OCI-LY7 (cell line): ENCODE measurements around the gene POLR2L.

Experiments
- EZH2phosphoT487 ChIP-seq: fragments of 200-600 bp; sonication (generic); IDR thresholded peaks from 2 replicates; pipeline ENCODE4 v1.6.1; 2018; ENCODE audit warnings: low read depth, borderline replicate concordance, mild to moderate bottlenecking, mixed run types, antibody characterized with exemption, low read length, moderate library complexity, mixed read lengths
- TF ChIP-seq, protein P1 (sequence below): fragments of 200-600 bp; sonication (generic); conservative IDR thresholded peaks from 2 replicates; pipeline ENCODE4 v1.5.1; 2014; ENCODE audit warnings: mild to moderate bottlenecking, antibody characterized with exemption, low read length, moderate library complexity, mixed read lengths

DNA sequence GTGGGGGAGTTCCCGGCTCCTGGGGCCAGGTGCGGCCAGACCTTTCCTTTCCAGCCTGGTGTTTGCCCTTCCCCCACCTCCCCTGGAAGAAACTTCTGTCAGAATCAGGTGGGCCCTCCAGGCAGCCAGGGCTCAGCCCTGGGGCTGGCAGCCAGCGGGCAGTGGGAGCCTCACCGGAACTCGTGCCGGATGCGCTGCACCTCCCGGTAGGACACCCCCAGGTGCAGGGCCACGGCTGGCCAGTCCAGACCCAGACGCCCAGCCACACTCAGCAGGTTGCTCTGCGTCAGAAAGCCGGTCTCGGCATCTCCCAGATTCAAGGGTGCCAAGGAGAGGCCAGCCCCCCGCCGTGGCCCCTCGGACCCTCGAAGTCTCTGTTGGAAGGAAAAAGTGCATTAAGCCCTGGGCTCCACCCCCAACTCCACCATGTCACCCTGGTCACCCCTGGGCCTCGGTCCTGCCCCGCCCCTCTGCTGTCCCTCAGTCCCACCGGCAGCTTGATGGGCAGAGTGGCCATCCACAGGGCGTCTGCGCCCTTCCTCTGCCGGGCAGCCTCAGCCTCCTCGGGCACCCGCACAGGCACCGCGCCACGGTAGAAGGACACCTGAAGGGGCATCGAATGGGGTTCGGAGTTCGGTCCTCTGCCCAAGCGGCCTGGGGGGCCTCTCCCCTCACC is 42.5 kb downstream of the POLR2L start:
- TF ChIP-seq, protein P1, sequence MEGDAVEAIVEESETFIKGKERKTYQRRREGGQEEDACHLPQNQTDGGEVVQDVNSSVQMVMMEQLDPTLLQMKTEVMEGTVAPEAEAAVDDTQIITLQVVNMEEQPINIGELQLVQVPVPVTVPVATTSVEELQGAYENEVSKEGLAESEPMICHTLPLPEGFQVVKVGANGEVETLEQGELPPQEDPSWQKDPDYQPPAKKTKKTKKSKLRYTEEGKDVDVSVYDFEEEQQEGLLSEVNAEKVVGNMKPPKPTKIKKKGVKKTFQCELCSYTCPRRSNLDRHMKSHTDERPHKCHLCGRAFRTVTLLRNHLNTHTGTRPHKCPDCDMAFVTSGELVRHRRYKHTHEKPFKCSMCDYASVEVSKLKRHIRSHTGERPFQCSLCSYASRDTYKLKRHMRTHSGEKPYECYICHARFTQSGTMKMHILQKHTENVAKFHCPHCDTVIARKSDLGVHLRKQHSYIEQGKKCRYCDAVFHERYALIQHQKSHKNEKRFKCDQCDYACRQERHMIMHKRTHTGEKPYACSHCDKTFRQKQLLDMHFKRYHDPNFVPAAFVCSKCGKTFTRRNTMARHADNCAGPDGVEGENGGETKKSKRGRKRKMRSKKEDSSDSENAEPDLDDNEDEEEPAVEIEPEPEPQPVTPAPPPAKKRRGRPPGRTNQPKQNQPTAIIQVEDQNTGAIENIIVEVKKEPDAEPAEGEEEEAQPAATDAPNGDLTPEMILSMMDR: no peak
- no peak for TF ChIP-seq EZH2phosphoT487
